Measurements from ENCODE around the gene PLOD2. TPM values are rescaled to one million over a fixed set of nuclear protein-coding genes. Genes with fewer than 3 reads are reported as not detected.

The PLOD2 gene
- total and polyA plus RNA-seq, 9 of the 15 experiments (the other 6 are each of a cell fraction or from before 2014, with no cell fraction given), result 0.18 to 1.5 (median 0.58) TPM

DNA sequence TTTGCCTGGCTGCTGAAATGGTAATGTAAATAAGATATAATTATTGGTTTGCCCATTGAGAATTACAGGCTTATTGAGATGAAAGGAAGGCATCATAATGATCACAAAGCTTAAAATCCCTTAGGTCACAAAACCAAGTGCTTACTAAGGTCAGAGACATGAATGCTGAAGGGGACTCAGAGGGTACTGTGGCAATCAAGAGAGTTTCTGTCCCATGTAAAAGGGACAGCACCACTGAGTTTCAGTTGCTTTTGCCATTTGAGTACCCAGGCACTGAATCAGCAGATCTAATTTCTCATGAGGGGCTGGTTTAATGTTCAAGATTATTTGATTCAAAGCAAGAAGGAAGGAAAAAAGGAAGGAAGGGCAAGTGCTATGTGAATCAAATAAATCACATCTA is 127.0 kb downstream of the PLOD2 start:
- Histone ChIP-seq H3K4me3 (no peak overlapping the region), H3K79me2 (ENCODE audit: control insufficient read depth, insufficient read depth, low read length) (no peaks in the 10 kb centered on the region), H3K4me1 (replicated peaks in 1 of 2; ENCODE audit: control insufficient read depth in 2 of 2, insufficient read depth in 2 of 2, low read length in 2 of 2) (no peaks in the 10 kb centered on the region), H3K27me3 (ENCODE audit: control insufficient read depth in 2 of 2, insufficient read depth in 2 of 2, low read length in 2 of 2) (no peaks in the 10 kb centered on the region), H4K20me1 (replicated peaks; ENCODE audit: control insufficient read depth, insufficient read depth, low read length) (no peaks in the 10 kb centered on the region), H3K4me2 (ENCODE audit: insufficient read depth, low read length) (no peak overlapping the region), H3K27ac (ENCODE audit: extremely low read depth, low read depth, low read length) (no peak overlapping the region), H3K36me3 (ENCODE audit: control insufficient read depth, insufficient read depth, low read length) (no peaks in the 10 kb centered on the region), H3K9me3 (replicated peaks; ENCODE audit: control insufficient read depth, insufficient read depth, low read depth, low read length) (no peaks in the 10 kb centered on the region; the same call in 1 of the 2 replicates), H3K9ac (ENCODE audit: insufficient read depth in 1 of 2, low read depth in 2 of 2, low read length in 2 of 2) (no peak overlapping the region), H3K9me1 (ENCODE audit: control insufficient read depth, insufficient read depth, low read length) (no peaks in the 10 kb centered on the region), H2AFZ (ENCODE audit: low read depth, low read length) (no peak overlapping the region)
- FAIRE-seq (no peak), DNase-seq (ENCODE audit: extremely low read depth in 1 of 4, low spot score in 3 of 4) (no peak), ATAC-seq (no peak)
- intact Hi-C loops (cut with micrococcal nuclease) (no loop called here), in situ Hi-C loops (cut with MboI) (no loop called here)
- BruUV-seq (replicated peaks), result no TSS peak
- ChIA-PET CTCF (ENCODE audit: low intra/inter-chr PET ratio) (no interaction called here), POLR2A (interaction anchor here (0.6 kb wide), 1 partner anchor 601 kb away, joined by 4 read pairs; no protein-coding TSS in a partner anchor)
- no peak for TF ChIP-seq U2AF2 (optimal IDR thresholded peaks at IDR 0.05; ENCODE audit: low read depth, low read length)
- no peak for TF ChIP-seq ETV6 (IDR thresholded peaks at IDR 0.05; ENCODE audit: borderline replicate concordance in 1 of 2, low read depth in 2 of 2, low read length in 1 of 2)
- no peak for TF ChIP-seq ETV6 (CRISPR knock-in tag; IDR thresholded peaks at IDR 0.05; ENCODE audit: borderline replicate concordance)
- TF ChIP-seq, protein P1, sequence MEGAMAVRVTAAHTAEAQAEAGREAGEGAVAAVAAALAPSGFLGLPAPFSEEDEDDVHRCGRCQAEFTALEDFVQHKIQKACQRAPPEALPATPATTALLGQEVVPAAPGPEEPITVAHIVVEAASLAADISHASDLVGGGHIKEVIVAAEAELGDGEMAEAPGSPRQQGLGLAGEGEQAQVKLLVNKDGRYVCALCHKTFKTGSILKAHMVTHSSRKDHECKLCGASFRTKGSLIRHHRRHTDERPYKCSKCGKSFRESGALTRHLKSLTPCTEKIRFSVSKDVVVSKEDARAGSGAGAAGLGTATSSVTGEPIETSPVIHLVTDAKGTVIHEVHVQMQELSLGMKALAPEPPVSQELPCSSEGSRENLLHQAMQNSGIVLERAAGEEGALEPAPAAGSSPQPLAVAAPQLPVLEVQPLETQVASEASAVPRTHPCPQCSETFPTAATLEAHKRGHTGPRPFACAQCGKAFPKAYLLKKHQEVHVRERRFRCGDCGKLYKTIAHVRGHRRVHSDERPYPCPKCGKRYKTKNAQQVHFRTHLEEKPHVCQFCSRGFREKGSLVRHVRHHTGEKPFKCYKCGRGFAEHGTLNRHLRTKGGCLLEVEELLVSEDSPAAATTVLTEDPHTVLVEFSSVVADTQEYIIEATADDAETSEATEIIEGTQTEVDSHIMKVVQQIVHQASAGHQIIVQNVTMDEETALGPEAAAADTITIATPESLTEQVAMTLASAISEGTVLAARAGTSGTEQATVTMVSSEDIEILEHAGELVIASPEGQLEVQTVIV (CRISPR knock-in tag; IDR thresholded peaks at IDR 0.05; ENCODE audit: borderline replicate concordance), result no peak
- TF ChIP-seq, protein P2, sequence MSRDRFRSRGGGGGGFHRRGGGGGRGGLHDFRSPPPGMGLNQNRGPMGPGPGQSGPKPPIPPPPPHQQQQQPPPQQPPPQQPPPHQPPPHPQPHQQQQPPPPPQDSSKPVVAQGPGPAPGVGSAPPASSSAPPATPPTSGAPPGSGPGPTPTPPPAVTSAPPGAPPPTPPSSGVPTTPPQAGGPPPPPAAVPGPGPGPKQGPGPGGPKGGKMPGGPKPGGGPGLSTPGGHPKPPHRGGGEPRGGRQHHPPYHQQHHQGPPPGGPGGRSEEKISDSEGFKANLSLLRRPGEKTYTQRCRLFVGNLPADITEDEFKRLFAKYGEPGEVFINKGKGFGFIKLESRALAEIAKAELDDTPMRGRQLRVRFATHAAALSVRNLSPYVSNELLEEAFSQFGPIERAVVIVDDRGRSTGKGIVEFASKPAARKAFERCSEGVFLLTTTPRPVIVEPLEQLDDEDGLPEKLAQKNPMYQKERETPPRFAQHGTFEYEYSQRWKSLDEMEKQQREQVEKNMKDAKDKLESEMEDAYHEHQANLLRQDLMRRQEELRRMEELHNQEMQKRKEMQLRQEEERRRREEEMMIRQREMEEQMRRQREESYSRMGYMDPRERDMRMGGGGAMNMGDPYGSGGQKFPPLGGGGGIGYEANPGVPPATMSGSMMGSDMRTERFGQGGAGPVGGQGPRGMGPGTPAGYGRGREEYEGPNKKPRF (IDR thresholded peaks at IDR 0.05; ENCODE audit: low read depth, low read length), result no peak
- TF ChIP-seq DNMT1 (IDR thresholded peaks at IDR 0.05), result no peak
- TF ChIP-seq CREBBP (IDR thresholded peaks at IDR 0.05; ENCODE audit: low read depth, low read length), result no peak
- TF ChIP-seq ZNF121 (CRISPR knock-in tag; conservative IDR thresholded peaks at IDR 0.05), result no peak
- no peak for TF ChIP-seq CBX2 (IDR thresholded peaks at IDR 0.05; ENCODE audit: insufficient read depth, low read length, poor library complexity, severe bottlenecking)
- TF ChIP-seq ZNF778 (CRISPR knock-in tag; IDR thresholded peaks at IDR 0.05), result no peak
- TF ChIP-seq, protein P3, sequence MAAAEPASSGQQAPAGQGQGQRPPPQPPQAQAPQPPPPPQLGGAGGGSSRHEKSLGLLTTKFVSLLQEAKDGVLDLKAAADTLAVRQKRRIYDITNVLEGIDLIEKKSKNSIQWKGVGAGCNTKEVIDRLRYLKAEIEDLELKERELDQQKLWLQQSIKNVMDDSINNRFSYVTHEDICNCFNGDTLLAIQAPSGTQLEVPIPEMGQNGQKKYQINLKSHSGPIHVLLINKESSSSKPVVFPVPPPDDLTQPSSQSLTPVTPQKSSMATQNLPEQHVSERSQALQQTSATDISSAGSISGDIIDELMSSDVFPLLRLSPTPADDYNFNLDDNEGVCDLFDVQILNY (CRISPR knock-in tag; IDR thresholded peaks at IDR 0.05), result no peak
- no peak for TF ChIP-seq RCOR1 (IDR thresholded peaks at IDR 0.05; ENCODE audit: borderline replicate concordance in 1 of 2, low read depth in 2 of 2, low read length in 2 of 2)
- TF ChIP-seq BRCA1 (IDR thresholded peaks at IDR 0.05), result no peak
- no peak for TF ChIP-seq BRCA1 (CRISPR knock-in tag; IDR thresholded peaks at IDR 0.05)
